ENCODE data around the gene PHACTR1.
"Not testable (repeated sequence)": the region's sequence is repeated elsewhere in the genome, so short reads cannot be mapped to it uniquely, and the experiment has no call there.

The PHACTR1 gene

GRCh38 chr6:12716298-12716916 is at the start of gene PHACTR1:
PHACTR1 (plus strand) TSS chr6:12716767.
- DNase-seq (ENCODE audit: low read depth in 2 of 2), result no peak

GRCh38 chr6:12666886-12667285 is 49.7 kb upstream of the PHACTR1 start:
- DNase-seq (ENCODE audit: low read depth in 2 of 2), result no peak

- no peak for DNase-seq (ENCODE audit: low read depth in 2 of 2)
Measured at GRCh38 chr6:12675931-12676330, 40.6 kb upstream of the PHACTR1 start.

- DNase-seq (ENCODE audit: low read depth in 2 of 2), result no peak
Measured at GRCh38 chr6:12679341-12679740, 37.2 kb upstream of the PHACTR1 start.

GRCh38 chr6:12693122-12693521 is 23.4 kb upstream of the PHACTR1 start:
- no peak for DNase-seq (ENCODE audit: low read depth in 2 of 2)

GRCh38 chr6:12698298-12698697 is 18.3 kb upstream of the PHACTR1 start:
- DNase-seq (ENCODE audit: low read depth in 2 of 2), result no peak

GRCh38 chr6:12704946-12705345 is 11.6 kb upstream of the PHACTR1 start:
- no peak for DNase-seq (ENCODE audit: low read depth in 2 of 2)

- no peak for DNase-seq (ENCODE audit: low read depth in 2 of 2)
Measured at GRCh38 chr6:12709116-12709515, 7.5 kb upstream of the PHACTR1 start.

- no peak for DNase-seq (ENCODE audit: low read depth in 2 of 2)
Measured at GRCh38 chr6:12709556-12710232, 6.9 kb upstream of the PHACTR1 start.

- no peak for DNase-seq (ENCODE audit: low read depth in 2 of 2)
Measured at GRCh38 chr6:12710921-12711320, 5.6 kb upstream of the PHACTR1 start.

GRCh38 chr6:12714022-12714421 is 2.5 kb upstream of the PHACTR1 start:
- DNase-seq (ENCODE audit: low read depth in 2 of 2), result no peak

GRCh38 chr6:12715437-12715836 is 1.1 kb upstream of the PHACTR1 start:
- no peak for DNase-seq (ENCODE audit: low read depth in 2 of 2)

GRCh38 chr6:12717356-12717755 is 789 bp downstream of the PHACTR1 start:
- DNase-seq (ENCODE audit: low read depth in 2 of 2), result no peak

GRCh38 chr6:12718015-12718414 is 1.4 kb downstream of the PHACTR1 start:
- DNase-seq (ENCODE audit: low read depth in 2 of 2), result no peak

GRCh38 chr6:12719017-12719416 is 2.5 kb downstream of the PHACTR1 start:
- DNase-seq (ENCODE audit: low read depth in 2 of 2), result no peak

GRCh38 chr6:12720310-12720709 is 3.7 kb downstream of the PHACTR1 start:
- no peak for DNase-seq (ENCODE audit: low read depth in 2 of 2)

GRCh38 chr6:12725263-12725662 is 8.7 kb downstream of the PHACTR1 start:
- DNase-seq (ENCODE audit: low read depth in 2 of 2), result no peak

- no peak for DNase-seq (ENCODE audit: low read depth in 2 of 2)
Measured at GRCh38 chr6:12729467-12729866, 12.9 kb downstream of the PHACTR1 start.

- DNase-seq (ENCODE audit: low read depth in 2 of 2), result not testable (repeated sequence)
Measured at GRCh38 chr6:12730809-12731208, 14.2 kb downstream of the PHACTR1 start.

- DNase-seq (ENCODE audit: low read depth in 2 of 2), result no peak
Measured at GRCh38 chr6:12733876-12734275, 17.3 kb downstream of the PHACTR1 start.

GRCh38 chr6:12735786-12736185 is 19.2 kb downstream of the PHACTR1 start:
- DNase-seq (ENCODE audit: low read depth in 2 of 2), result no peak

- DNase-seq (ENCODE audit: low read depth in 2 of 2), result no peak
Measured at GRCh38 chr6:12748411-12748810, 31.8 kb downstream of the PHACTR1 start.

- no peak for DNase-seq (ENCODE audit: low read depth in 2 of 2)
Measured at GRCh38 chr6:12748815-12749521, 32.4 kb downstream of the PHACTR1 start.
